Prostate gland (tissue), 2 donors: Measurements from ENCODE around the gene NUP210L. TPM values are rescaled to one million over a fixed set of nuclear protein-coding genes. Genes with fewer than 3 reads are reported as not detected.

ENCODE experiments used
- DNase-seq: peaks from one replicate; pipeline ENCODE4 v3.0.0-alpha.2; 2019; ENCODE audit warnings: low spot score
- H3K27ac ChIP-seq, 2 donors: fragments of 200-600 bp; sonication (generic); 2 replicates each; pipeline ENCODE4 v1.5.1; 2017 to 2019
- H3K27me3 ChIP-seq: fragments of 200-600 bp; sonication (generic); replicated peaks from 2 replicates; pipeline ENCODE4 v1.5.1; 2019; ENCODE audit not compliant: insufficient read depth
- H3K36me3 ChIP-seq, 2 donors: fragments of 200-600 bp; sonication (generic); 1 replicate in 1 of 2; 2 replicates in 1 of 2; pipeline versions ENCODE4 v1.5.1 to v1.8.1; 2017 to 2019
- H3K4me1 ChIP-seq: fragments of 200-600 bp; sonication (generic); replicated peaks from 2 replicates; pipeline ENCODE4 v1.5.1; 2019
- H3K4me3 ChIP-seq, 2 donors: fragments of 200-600 bp; sonication (generic); 2 replicates each; pipeline ENCODE4 v1.5.1; 2017 to 2019
- H3K9me3 ChIP-seq: fragments of 200-600 bp; sonication (generic); 2 replicates; pipeline ENCODE4 v1.5.1; 2017
- CTCF ChIP-seq, 4 experiments: fragments of 200-600 bp in 2 of 4; fragments of 450-650 bp in 2 of 4; sonication (generic) in 2 of 4; IDR thresholded peaks; 1 replicate in 3 of 4; 2 replicates in 1 of 4; pipeline ENCODE4 v1.5.1; 2016 to 2019; ENCODE audit warnings: antibody characterized with exemption in 4 of 4, mild to moderate bottlenecking in 2 of 4, moderate library complexity in 2 of 4
- POLR2A ChIP-seq: fragments of 450-650 bp; IDR thresholded peaks from one replicate; pipeline ENCODE4 v1.6.1; 2016; ENCODE audit warnings: antibody characterized with exemption, mild to moderate bottlenecking
- POLR2AphosphoS5 ChIP-seq: sonication (generic); formaldehyde crosslinking; IDR thresholded peaks from one replicate; pipeline ENCODE4 v1.6.1; 2017; ENCODE audit warnings: antibody characterized with exemption
- WGBS: methylation state at CpG from one replicate; pipeline ENCODE4 v1.1.5; 2018; 5-methylcytosine and 5-hydroxymethylcytosine counted together
- intact Hi-C: fragments of 100-400 bp; cut with DNase I; formaldehyde crosslinking; loops from one replicate; pipeline ENCODE4 v1.14.2; 2022
- total RNA-seq, 2 donors: library from RNA; depleted of rRNA; stranded (reverse); fragments of >200 nt; gene quantifications; one replicate each; pipeline ENCODE4 v1.1.0, GENCODE V29; 2016

NUP210L gene
- total RNA-seq, 2 donors from 2014 or later: 0.05 to 5.7 TPM

- no peak overlapping the region for H3K27ac ChIP-seq
- WGBS: 78% methylated on average over 10 of the region's 10 CpGs
- DNase-seq: no peak
- intact Hi-C loops: no loop called here
- no peak for TF ChIP-seq POLR2A
- no peak for TF ChIP-seq POLR2AphosphoS5
- no peak for TF ChIP-seq CTCF (IDR thresholded peaks at IDR 0.05)
- H3K27me3 ChIP-seq: no peaks in the 10 kb centered on the region
- no peaks in the 10 kb centered on the region for H3K36me3 ChIP-seq
- H3K9me3 ChIP-seq: no peaks in the 10 kb centered on the region
- no peaks in the 10 kb centered on the region for H3K4me1 ChIP-seq
- no peak overlapping the region for H3K4me3 ChIP-seq
These were observed 24.3 kb upstream of the NUP210L start for GRCh38 chr1:154178911-154179811.

DNA sequence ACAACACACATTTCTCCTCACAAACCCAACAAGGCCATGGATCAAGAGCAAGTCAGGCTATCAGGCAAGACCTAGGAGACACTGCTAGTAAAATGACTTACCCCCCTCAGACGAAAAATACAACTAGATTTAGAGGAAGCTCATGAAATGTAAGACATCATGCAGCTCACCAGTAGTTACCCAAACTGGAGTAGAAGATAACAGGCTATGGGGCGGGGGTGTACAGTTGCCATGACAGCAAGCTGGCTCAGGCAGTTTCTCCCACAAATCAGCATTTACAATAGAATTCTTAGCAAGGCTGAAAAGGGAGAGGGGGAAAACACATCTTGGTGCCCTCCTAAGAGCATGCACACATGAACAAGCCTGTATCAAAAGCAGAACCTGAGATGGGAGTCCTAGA is 23.1 kb upstream of the NUP210L start:
- 39% methylated on average over 2 of the region's 2 CpGs for WGBS
- Histone ChIP-seq H3K27ac (no peak overlapping the region), H3K9me3 (no peaks in the 10 kb centered on the region), H3K4me1 (no peaks in the 10 kb centered on the region), H3K27me3 (no peaks in the 10 kb centered on the region), H3K36me3 (no peaks in the 10 kb centered on the region), H3K4me3 (no peak overlapping the region)
- TF ChIP-seq CTCF (IDR thresholded peaks at IDR 0.05): no peak
- TF ChIP-seq POLR2AphosphoS5: no peak
- no peak for TF ChIP-seq POLR2A
- DNase-seq: no peak
- intact Hi-C loops: no loop called here

GRCh38 chr1:154176337-154176736 is 21.5 kb upstream of the NUP210L start:
- DNase-seq: no peak
- peaks cover 0 to 4% of the 10 kb centered on the region in 2 donors for H3K36me3 ChIP-seq
- no peak overlapping the region for H3K27ac ChIP-seq
- no peaks in the 10 kb centered on the region for H3K9me3 ChIP-seq
- TF ChIP-seq POLR2AphosphoS5: no peak
- no peak for TF ChIP-seq POLR2A
- TF ChIP-seq CTCF (IDR thresholded peaks at IDR 0.05): no peak
- intact Hi-C loops: no loop called here
- no peak overlapping the region for H3K4me3 ChIP-seq
- H3K27me3 ChIP-seq: no peaks in the 10 kb centered on the region
- no peaks in the 10 kb centered on the region for H3K4me1 ChIP-seq
- WGBS: 54% methylated on average over 2 of the region's 2 CpGs

DNA sequence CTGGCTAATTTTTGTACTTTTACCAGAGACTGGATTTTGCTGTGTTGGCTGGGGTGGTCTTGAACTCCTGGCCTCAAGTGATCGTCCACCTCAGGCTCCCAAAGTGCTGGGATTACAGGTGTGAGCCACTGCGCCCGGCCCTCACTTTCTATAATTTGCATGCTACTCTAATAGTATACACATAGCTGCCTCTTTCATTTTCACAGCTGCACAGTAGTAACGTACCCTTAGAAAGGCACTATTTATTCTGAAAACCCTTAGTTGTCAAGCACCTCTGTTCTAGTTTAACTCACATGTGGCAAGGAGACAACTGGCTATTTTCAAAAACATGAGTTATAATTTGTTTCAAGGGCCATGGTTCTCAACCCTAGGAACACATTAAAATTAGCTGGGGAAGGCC is 19.8 kb upstream of the NUP210L start:
- no peak overlapping the region for H3K27ac ChIP-seq
- H3K27me3 ChIP-seq: no peaks in the 10 kb centered on the region
- TF ChIP-seq POLR2AphosphoS5: no peak
- TF ChIP-seq POLR2A: no peak
- TF ChIP-seq CTCF (IDR thresholded peaks at IDR 0.05): no peak
- no peaks in the 10 kb centered on the region for H3K9me3 ChIP-seq
- no peak overlapping the region for H3K4me3 ChIP-seq
- H3K4me1 ChIP-seq: no peaks in the 10 kb centered on the region
- intact Hi-C loops: no loop called here
- 91% methylated on average over 4 of the region's 4 CpGs for WGBS
- peaks cover 4 to 9% of the 10 kb centered on the region in 2 donors for H3K36me3 ChIP-seq
- no peak for DNase-seq

DNA sequence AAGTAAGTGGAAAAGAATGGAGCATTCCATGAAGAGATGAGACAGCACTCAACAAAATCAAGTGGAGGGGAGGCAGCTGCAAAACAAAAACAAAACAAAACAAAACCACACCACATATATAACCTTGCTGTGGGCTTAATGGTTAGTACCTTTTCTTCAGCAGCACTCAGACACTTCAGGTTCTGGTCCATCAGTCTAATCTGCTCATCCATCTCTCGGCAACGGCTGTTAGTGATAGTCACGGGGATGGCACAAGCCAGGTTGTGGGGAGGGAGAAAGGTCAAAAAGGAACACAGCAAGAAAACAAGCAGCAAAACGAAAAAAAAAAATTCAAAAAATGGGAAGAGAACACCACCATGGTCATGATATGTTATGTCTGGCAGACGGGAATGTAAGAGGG is 17.0 kb upstream of the NUP210L start:
- intact Hi-C loops: no loop called here
- TF ChIP-seq CTCF (IDR thresholded peaks at IDR 0.05) (no peak), POLR2A (no peak), POLR2AphosphoS5 (no peak)
- Histone ChIP-seq H3K4me3 (no peak overlapping the region), H3K9me3 (no peaks in the 10 kb centered on the region), H3K27ac (no peak overlapping the region), H3K4me1 (no peaks in the 10 kb centered on the region), H3K36me3 (peaks cover 9 to 22% of the 10 kb centered on the region in 2 donors), H3K27me3 (no peaks in the 10 kb centered on the region)
- no peak for DNase-seq
- WGBS: 86% methylated on average over 5 of the region's 5 CpGs
